Measurements from ENCODE around the gene ZBTB8OS.

DNA sequence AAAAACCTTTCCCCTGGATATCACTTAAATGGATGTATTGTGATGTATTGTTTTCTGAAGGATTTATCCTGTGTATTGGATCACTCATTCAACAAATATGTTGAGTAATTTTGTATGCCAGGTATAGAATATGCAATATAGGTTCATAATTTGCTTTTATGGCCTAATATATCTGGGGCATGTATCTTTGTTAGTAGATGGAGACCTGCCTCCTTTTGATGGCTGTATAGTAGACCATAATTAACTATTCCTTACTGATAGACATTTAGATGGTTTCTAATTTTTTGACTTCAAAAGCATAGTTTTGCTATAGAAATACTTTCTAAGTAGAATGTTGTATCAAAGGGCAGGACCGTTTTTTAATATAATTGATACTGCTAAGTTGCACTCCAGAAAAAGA lies 9.2 kb upstream of the ZBTB8OS start:
- no peak for TF ChIP-seq EZH2 (IDR thresholded peaks at IDR 0.05; ENCODE audit: low read depth, low read length, severe bottlenecking)
- TF ChIP-seq POLR2A (IDR thresholded peaks at IDR 0.05; ENCODE audit: control extremely low read depth in 1 of 2, low read depth in 2 of 2, low read length in 2 of 2): no peak
- no peak for TF ChIP-seq POLR2AphosphoS5 (IDR thresholded peaks at IDR 0.05; ENCODE audit: low read depth, low read length)
- TF ChIP-seq JUND (IDR thresholded peaks at IDR 0.05; ENCODE audit: low read length): no peak
- TF ChIP-seq, protein P1, sequence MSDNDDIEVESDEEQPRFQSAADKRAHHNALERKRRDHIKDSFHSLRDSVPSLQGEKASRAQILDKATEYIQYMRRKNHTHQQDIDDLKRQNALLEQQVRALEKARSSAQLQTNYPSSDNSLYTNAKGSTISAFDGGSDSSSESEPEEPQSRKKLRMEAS (IDR thresholded peaks at IDR 0.05): no peak
- no peak for TF ChIP-seq RBBP5 (IDR thresholded peaks at IDR 0.05; ENCODE audit: borderline replicate concordance, low read depth, low read length)

Measured in H1 (cell line).